ENCODE results near the gene ZMYND11.
"Not testable (repeated sequence)": the region's sequence is repeated elsewhere in the genome, so short reads cannot be mapped to it uniquely, and the experiment has no call there.

ZMYND11 gene

GRCh38 chr10:287026-287709 is 151.9 kb downstream of the ZMYND11 start:
- no peak for DNase-seq

GRCh38 chr10:287814-288213 is 152.6 kb downstream of the ZMYND11 start:
- no peak for DNase-seq

- DNase-seq: no peak
These were observed 153.3 kb downstream of the ZMYND11 start for GRCh38 chr10:288316-289200.

- no peak for DNase-seq
These were observed 154.3 kb downstream of the ZMYND11 start for GRCh38 chr10:289581-289980.

- DNase-seq: no peak
These were observed 154.9 kb downstream of the ZMYND11 start for GRCh38 chr10:290026-290725.

- no peak for DNase-seq
These were observed 158.4 kb downstream of the ZMYND11 start for GRCh38 chr10:293636-294035.

- no peak for DNase-seq
These were observed 162.3 kb downstream of the ZMYND11 start for GRCh38 chr10:297567-297966.

GRCh38 chr10:298033-298432 is 162.8 kb downstream of the ZMYND11 start:
- no peak for DNase-seq

GRCh38 chr10:299512-299911 is 164.3 kb downstream of the ZMYND11 start:
- DNase-seq: no peak

- DNase-seq: no peak
These were observed 164.7 kb downstream of the ZMYND11 start for GRCh38 chr10:299969-300368.

GRCh38 chr10:300580-300979 is 165.3 kb downstream of the ZMYND11 start:
- DNase-seq: not testable (repeated sequence)

- DNase-seq: no peak
These were observed 166.3 kb downstream of the ZMYND11 start for GRCh38 chr10:301536-301935.

Data from inflammatory macrophage (primary cell).